ENCODE data around the gene AGAP9.
"Not testable (repeated sequence)": the region's sequence is repeated elsewhere in the genome, so short reads cannot be mapped to it uniquely, and the experiment has no call there.

AGAP9 gene

GRCh38 chr10:47456794-47457527 is 66.5 kb downstream of the AGAP9 start:
- no peak for DNase-seq

GRCh38 chr10:47456079-47456785 is 67.2 kb downstream of the AGAP9 start:
- no peak for DNase-seq

- DNase-seq: not testable (repeated sequence)
Observed at GRCh38 chr10:47455350-47456078, 67.9 kb downstream of the AGAP9 start.

- no peak for DNase-seq
Observed at GRCh38 chr10:47454780-47455058, 68.7 kb downstream of the AGAP9 start.

GRCh38 chr10:47454008-47454779 is 69.2 kb downstream of the AGAP9 start:
- DNase-seq: no peak

- no peak for DNase-seq
Observed at GRCh38 chr10:47453141-47454007, 70.1 kb downstream of the AGAP9 start.

GRCh38 chr10:47452495-47453140 is 70.8 kb downstream of the AGAP9 start:
- no peak for DNase-seq

GRCh38 chr10:47451998-47452494 is 71.4 kb downstream of the AGAP9 start:
- DNase-seq: no peak
